ENCODE measurements around the gene PGLYRP3.

The PGLYRP3 gene

DNA sequence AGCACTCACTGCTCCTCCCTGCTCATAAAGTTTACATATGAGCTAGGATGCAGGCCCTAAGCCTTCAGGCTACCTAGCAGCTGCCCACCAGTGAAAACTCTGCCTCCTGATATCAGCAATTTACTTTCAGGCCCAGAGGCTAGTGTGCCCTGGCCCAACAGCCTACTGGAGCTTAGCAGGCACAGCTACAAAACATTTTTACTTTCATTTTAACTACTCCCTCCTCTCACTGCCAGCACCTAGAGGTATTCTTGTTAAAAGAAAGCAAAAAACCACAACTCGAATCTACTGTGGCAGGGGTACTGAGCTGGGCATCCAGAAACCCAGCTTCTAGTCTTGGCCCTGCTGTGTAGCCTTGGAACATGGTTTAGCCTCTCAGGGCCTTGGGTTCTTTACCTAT, 59.1 kb downstream of the PGLYRP3 start:
- DNase-seq: no peak

DNA sequence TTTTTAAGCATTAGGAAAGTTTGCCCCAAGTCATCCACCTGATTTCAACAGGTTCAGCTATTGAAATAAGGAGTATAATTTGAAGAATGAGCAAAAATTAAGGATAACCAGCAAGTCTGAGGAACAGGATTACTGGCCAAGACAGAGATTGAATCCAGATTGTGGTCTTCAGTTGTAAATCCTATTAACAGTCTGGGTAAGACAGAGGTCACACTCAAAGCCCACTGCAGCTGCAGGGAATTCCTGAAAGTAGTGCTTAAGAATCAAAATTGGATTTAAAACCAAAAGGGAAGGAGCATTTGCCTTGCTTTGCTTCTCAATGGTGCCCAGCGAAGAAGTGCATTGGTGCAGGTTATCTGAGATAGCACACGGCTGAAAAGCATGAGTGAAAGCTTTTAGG, 59.7 kb downstream of the PGLYRP3 start:
- DNase-seq: no peak

DNA sequence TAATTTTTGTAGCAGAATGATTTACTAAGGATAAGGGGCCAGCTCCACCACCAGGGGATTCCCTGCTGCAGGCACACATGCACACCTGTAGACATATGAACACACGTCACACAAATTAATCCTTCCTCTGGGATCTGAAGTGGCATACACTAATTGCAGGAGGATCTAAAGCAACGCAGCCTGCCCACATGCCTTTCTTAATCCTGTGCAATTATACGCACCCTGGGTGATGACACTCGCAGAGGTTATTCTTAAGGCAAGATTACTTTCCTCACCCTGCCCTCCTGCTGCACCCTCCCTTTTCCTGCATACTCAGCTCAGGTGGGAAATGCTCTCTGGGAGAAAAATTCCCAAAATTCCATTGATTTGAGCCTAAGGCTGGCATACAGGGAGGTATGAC, 60.8 kb downstream of the PGLYRP3 start:
- no peak for DNase-seq

DNA sequence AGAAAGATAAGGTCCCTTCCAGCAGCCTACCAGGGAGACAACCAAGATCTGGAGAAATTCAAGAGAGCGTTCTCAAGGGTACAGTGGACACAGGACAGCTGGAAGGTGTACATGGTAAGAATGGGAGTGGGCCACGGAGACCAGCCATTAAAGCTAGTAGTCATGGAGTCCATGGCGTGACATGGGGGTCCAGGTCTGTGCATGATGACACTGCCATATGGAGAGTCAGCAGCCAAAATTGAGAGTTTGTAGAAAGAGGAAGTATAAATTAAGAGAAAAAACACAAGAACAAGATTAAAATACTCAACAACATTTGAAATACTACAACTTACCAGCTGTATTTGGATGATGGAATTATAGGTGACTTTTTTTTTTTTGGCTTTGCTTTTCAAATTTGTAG, 61.2 kb downstream of the PGLYRP3 start:
- no peak for DNase-seq

DNA sequence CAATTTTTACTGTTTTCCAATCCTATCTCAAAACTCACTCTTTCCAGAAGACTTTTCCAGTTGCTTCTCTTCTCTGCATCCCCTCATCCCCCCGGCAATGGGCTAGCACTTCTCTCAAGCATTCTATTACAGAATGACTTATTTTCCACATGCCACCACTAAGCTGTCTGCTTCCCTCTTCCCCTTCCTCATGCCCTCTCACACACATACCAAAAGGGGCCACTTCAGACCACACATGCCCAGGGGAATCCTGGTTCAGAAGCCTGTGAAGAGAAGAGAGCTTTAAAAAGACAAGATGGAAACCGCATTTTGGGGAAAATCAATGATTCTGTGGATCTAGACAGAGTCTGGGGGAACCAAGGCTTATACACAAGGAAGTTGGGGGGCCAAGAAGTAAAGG, 61.7 kb downstream of the PGLYRP3 start:
- DNase-seq: no peak

DNA sequence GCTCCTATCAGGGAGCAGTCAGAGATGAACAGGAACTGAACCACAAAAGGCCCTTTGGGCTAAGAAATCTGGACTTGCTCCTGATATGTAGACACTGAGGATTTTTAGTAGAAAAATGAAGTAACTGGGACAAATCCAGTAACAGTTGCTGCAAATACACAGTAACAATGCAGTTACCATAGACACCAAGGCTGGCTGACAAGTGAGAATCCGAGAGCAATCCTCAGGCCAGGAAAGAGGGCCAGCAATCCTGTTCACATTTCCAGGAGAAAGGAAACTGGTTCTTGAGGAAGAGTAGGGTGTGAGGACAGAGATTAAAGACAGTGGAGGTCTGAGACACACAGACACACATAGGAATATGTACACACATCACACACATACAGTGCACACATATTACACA, 62.6 kb downstream of the PGLYRP3 start:
- no peak for DNase-seq

DNA sequence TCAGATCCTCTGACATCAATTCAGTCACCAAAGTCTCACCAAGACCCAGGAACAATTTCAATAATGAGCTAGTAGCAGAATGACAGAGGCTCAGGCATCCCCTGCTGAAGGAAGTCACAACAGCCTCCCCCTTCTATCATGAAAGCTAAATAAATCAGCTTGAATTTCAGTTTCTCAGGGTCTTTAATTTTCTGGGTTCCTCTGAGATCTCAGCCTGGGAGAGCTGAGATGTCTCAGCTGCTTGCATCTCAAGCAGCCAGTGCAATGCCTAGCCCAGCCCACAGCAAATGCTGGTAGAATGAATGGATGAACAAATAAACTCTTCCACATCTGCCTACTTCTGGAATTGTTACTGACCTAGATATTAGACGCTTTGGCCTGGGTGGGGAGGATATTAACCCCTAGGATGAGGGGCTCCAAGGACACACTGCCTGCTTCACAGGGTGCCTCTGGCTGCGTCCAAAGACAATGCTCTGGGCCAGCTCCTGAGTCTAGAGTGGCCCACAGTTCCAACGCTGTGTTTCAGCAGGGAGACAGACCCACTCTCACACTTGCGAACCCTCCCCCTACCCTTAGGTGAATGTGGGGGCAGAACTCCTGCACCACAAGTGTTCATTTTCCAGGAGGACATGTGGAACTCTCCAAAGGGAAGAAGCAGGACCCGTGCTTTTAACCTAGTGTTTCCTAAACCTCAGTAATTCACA, 64.4 kb downstream of the PGLYRP3 start:
- no peak for DNase-seq
